Stimulated activated CD4-positive, alpha-beta T cell treated with anti-CD3 and anti-CD28 coated beads, Interleukin-1b, Interleukin-23, amount 100 ng/mL, for 48 hours (primary cell): Measurements from ENCODE around the gene PLCB2.

Source experiments
- DNase-seq: peaks from one replicate; pipeline ENCODE4 v3.0.0-alpha.2; 2020

Gene PLCB2

GRCh38 chr15:40247406-40247971, 60.2 kb downstream of the PLCB2 start:
- DNase-seq = no peak

- DNase-seq = no peak
Measured at GRCh38 chr15:40246496-40247280, 61.0 kb downstream of the PLCB2 start.

DNA sequence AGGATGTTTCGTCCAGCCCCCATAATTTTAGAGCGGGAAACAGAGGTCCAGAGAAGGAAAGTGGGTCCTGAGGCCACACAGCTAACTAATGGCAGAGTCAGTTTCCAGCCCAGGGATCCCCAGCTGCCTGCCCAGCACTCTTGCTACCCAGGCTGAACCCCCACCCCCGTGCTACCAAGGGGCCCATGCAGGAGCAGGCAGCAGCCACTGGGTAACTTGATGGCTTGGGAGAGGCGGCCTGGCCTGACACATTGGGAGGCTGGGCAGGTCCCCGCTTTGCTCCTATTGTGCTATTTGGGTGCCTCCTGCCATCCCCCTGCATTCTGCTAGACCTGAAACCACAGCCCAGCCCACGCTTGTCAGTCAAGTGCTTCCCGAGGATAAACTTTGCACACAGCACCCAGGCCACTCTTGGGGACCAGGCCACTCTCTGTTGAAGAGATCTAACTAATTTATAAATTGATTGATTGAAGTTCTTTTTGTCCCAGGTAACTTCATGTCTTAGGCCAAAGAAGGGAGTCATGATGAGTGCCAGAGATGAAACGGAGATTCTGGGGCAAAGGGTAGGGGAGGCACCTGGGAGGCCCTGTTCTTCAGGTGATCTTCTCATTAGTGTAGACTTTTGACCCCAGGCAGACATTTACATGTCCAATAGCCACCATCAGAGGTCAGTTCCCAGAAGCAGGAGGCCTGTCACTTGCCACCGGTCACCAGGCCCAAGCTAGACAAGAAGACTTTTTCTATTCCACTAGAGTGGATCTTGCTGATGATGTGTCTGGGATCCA, 61.9 kb downstream of the PLCB2 start:
- no peak for DNase-seq

DNA sequence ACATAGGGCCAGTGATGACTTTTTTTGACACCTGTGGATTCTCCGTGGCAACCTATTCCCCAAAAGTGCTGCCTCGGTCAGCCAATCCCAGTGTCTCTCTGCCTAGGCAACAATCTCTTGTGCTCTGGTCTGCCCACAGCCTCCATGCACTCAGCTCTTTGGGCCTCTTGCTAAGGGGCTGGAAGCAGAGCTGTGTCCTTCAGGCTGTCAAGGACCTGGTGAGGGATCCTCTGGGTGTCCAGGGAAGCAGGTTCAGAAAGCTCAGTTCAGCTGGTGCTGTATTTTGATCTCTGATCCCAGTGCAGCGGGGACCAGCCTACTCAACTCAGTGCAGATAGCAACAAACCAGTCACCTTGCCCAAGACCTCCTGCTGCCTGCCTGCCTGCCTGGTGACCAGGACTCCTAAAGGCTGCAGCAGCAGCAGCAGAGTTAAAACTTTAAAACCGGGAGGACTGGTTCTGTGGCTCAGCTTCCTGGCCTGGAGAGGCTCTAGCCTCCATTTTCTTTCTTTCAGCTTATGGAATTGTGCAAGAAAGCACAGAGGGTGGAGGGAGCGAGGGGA, 62.7 kb downstream of the PLCB2 start:
- DNase-seq = no peak

GRCh38 chr15:40243126-40243810, 64.5 kb downstream of the PLCB2 start:
- no peak for DNase-seq

DNA sequence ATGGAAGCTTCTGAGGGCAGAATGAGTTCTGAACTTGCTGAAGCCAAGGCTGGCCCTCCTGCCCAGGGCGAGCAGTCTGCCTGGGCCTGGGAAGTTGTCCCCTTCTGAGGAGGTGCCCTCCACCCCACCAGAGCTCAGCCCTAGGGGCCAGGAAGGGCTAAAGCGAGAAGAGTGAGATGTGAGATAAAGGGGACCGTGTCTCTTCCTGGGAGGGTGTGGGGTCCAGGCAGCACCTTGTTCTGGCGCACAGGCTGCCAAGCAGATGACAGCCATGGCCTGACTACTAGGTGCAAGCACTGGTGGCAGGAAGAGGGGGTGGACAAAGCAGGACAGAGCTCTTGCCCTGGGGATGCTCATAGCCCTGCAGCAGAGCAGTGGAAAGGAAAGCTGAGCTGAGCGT, 65.1 kb downstream of the PLCB2 start:
- no peak for DNase-seq

GRCh38 chr15:40242213-40242599, 65.5 kb downstream of the PLCB2 start:
- DNase-seq = no peak

DNA sequence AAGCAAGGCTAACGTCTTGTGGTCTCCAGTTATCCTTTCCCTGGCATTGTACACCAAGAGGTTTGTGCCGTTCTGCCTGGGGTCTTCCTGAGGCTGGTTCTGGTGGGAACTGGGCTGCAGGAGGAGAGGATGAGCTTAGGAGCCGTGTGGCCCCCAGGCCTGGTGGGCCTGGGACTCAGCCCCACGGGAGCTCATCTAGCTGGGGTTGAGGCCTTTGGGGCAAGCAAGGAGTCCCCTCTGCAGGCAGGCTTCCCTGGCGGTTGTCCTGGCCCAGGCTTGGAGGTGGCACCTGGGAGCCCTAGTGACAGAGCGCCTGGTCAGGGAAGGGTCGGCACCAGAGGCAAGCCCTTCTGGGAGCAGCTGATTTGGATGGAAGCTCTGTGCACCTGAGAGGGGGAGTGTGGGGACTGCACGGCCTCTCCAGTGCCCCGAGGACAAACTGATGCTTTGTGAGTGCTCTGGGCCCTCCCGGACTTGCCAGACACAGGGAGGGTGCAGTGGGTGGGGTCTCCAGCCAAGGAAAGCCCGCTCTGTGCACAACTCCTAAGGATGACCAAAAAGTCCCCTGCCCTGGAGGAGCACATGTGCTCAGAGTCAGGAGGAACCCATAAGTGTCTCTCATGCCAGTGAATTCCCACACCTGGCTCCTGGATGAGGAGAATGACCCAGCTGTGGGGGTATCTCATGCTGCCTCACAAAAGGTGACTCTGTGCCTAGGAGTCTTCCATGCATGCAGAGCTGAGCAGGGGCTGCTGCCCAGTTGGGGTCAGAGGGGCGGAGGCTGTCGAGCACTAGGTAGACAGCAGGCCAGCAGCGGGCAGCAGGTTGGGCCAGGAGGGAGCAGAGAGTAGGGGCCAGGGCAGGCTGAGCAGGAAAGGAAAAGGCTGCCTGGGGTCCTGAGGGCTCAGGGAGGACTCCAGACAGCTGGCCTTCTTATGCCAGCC, 66.2 kb downstream of the PLCB2 start:
- no peak for DNase-seq

DNA sequence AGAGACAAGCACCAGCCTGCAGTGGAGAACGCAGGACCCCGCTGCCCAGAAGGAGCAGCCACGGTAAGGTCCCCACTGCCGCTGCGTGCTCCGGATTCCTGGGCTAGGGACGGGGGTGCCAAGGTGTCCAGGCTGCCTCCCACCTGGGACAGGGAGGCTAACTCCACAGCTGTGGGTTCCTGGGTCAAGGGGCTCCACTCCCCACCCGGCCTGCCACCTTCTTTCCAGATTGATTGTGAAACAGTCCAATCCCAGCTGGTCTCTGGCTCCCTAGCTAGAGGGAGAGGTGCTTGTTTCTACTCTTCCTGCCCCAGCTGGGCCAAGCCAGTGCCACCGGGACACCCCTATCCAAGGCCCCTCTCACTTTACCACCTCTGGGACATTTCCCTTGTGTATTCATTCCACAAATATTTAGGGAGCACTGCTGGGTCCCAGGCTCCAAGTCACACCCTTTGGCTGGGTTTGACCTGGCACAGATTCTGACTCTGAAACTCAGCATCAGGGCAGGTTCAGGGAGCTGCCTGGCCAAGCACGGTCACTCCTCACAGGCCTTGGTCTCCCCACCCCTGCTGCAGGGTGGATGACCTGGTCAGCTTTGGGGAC, 67.0 kb downstream of the PLCB2 start:
- no peak for DNase-seq

DNA sequence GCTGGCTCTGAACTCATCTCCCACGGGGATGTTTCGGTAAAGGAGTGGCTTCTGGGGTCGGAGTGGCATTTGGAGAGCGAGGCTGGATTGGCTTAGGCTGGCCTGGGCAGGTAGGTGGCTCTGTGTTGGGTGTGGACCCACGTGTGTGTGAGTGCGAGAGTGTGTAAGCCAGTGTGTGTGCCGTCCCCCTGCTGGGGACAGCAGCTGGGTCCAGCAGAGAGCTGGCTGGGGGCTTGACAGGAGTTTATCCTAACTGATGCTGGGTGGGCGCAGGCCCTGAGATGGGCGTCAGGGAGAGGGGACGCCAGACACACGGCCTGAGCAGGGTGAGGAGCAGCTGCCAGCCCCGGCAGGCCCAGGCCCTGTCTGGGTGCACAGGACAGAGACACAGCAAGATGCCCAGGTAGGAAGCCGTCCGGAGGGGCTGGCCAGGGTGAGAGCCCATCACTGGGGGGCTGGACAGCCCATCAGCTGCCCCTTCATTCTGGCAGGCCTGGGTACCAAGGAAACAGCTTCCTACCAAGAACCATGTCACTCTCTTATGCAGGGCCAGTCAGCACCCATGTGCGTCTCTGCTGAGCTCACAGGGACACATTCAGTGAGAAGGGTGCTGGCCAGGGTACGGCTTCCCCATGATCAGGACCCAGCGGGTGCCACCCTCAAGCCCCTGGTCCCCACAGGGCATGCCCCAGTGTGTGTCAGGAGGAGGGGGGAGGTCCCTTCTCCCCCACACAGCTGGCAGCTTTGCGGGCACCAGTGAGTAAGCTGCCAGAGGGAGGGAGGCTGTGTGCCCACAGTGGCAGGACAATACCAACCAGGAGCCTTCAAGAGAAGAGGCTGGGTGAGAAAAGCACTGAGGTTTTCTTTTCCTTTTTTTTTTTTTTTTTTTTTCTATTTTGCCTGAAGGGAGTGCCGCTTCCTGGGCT, 67.8 kb downstream of the PLCB2 start:
- DNase-seq = no peak

- no peak for DNase-seq
Measured at GRCh38 chr15:40239404-40239692, 68.4 kb downstream of the PLCB2 start.

- peak; percentile 57 for DNase-seq
Measured at GRCh38 chr15:40238532-40239403, 69.0 kb downstream of the PLCB2 start, which contains the start of gene PAK6. Gene PAK6 (plus strand): TSS chr15:40239063. CDS start chr15:40264786, 25,723 bp downstream.
